Endodermal cell (in vitro differentiated cells): ENCODE data around the gene TMIGD1. TPM values are rescaled to one million over a fixed set of nuclear protein-coding genes. Genes with fewer than 3 reads are reported as not detected.

Source experiments
- DNase-seq: peaks from one replicate; pipeline ENCODE4 v3.0.0-alpha.2; 2017
- H3K27ac ChIP-seq: 2 replicates; pipeline ENCODE4 v1.5.1; 2013; ENCODE audit warnings: mild to moderate bottlenecking, low read depth, low read length, moderate library complexity
- H3K27me3 ChIP-seq: 2 replicates; pipeline ENCODE4 v1.6.1; 2013; ENCODE audit warnings: mild to moderate bottlenecking, low read length, moderate library complexity; ENCODE audit not compliant: insufficient read depth, control insufficient read depth, poor library complexity, severe bottlenecking
- H3K36me3 ChIP-seq: 2 replicates; pipeline ENCODE4 v1.7.0; 2013; ENCODE audit warnings: mild to moderate bottlenecking, low read length, moderate library complexity; ENCODE audit not compliant: control insufficient read depth, insufficient read depth
- H3K4me1 ChIP-seq: one replicate; pipeline ENCODE4 v1.7.0; 2013; ENCODE audit warnings: low read length; ENCODE audit not compliant: control insufficient read depth, insufficient read depth
- H3K4me3 ChIP-seq: 2 replicates; pipeline ENCODE4 v1.5.1; 2013; ENCODE audit warnings: mild to moderate bottlenecking, low read length, moderate library complexity
- H3K9ac ChIP-seq: 2 replicates; pipeline ENCODE4 v1.6.1; 2013; ENCODE audit warnings: mild to moderate bottlenecking, low read length, moderate library complexity; ENCODE audit not compliant: poor library complexity, severe bottlenecking; ENCODE audit errors: extremely low read depth
- H3K9me3 ChIP-seq: 2 replicates; pipeline ENCODE4 v1.6.1; 2013; ENCODE audit warnings: mild to moderate bottlenecking, low read length, moderate library complexity; ENCODE audit not compliant: control insufficient read depth
- H3K27ac Mint-ChIP-seq: 2 replicates; pipeline ENCODE4 v1.8.0; 2020; ENCODE audit warnings: mixed read lengths
- H3K27me3 Mint-ChIP-seq: 2 replicates; pipeline ENCODE4 v1.8.0; 2021; ENCODE audit warnings: mild to moderate bottlenecking, mixed read lengths; ENCODE audit not compliant: insufficient read depth
- H3K36me3 Mint-ChIP-seq: 2 replicates; pipeline ENCODE4 v1.8.0; 2020; ENCODE audit warnings: low read depth, mixed read lengths
- H3K4me1 Mint-ChIP-seq: 2 replicates; pipeline ENCODE4 v1.8.0; 2020; ENCODE audit warnings: mixed read lengths
- H3K4me3 Mint-ChIP-seq: 2 replicates; pipeline ENCODE4 v1.8.0; 2020; ENCODE audit warnings: mild to moderate bottlenecking, moderate library complexity, mixed read lengths
- H3K9me3 Mint-ChIP-seq: 2 replicates; pipeline ENCODE4 v1.8.0; 2020; ENCODE audit warnings: mild to moderate bottlenecking, mixed read lengths
- WGBS, 2 experiments: methylation state at CpG; one replicate each; pipeline versions ENCODE4 v1.1.5 to v1.1.7; 2013; ENCODE audit warnings: missing lambda C conversion rate in 2 of 2, mixed read lengths in 1 of 2; ENCODE audit not compliant: insufficient coverage in 1 of 2, insufficient read length in 1 of 2; 5-methylcytosine and 5-hydroxymethylcytosine counted together
- total RNA-seq, 2 donors: library from RNA; stranded (reverse); fragmentation: NEBNext Ultra II Directional in 1 of 2; extraction: Animal tissue kit (Norgen Biotek cat#: 25700) in 1 of 2; gene quantifications; 2 replicates in 1 of 2; 3 replicates in 1 of 2; pipeline ENCODE4 v1.2.1, GENCODE V29; 2021
- TF ChIP-seq, protein P1 (sequence below): fragments of 200-600 bp; sonication (generic); conservative IDR thresholded peaks from 2 replicates; pipeline ENCODE4 v1.5.0; 2021; ENCODE audit warnings: antibody characterized with exemption, mild to moderate bottlenecking

Gene TMIGD1
- total RNA-seq, 2 donors from 2014 or later = not detected

DNA sequence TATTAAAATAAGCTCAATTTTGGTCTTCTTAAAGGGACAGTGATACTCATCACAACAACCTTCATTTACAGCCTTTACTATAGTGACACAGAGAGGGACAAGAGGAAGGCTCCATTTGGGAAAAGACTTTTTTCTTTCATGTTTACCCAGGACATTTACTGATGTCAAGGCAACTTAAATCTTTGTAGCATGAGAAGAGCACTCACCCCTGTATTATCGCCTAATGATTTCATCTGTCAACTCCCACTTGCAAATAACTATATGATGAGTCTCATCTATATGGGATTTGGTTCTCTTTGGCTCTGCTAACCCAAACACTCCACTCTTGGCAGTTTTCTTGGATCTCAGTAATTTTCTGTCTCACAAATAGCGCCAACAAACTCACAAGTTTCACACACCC, 66.2 kb downstream of the TMIGD1 start:
- H3K36me3 ChIP-seq = peaks cover 59% of the 10 kb centered on the region

More for the DNA sequence above, 66.2 kb downstream of the TMIGD1 start:
- peaks cover 22% of the 10 kb centered on the region for H3K4me1 Mint-ChIP-seq
- peaks cover 42% of the 10 kb centered on the region for H3K36me3 Mint-ChIP-seq
- H3K9me3 Mint-ChIP-seq = no peaks in the 10 kb centered on the region
- H3K9ac ChIP-seq = no peak overlapping the region
- peaks cover 20% of the 10 kb centered on the region for H3K4me1 ChIP-seq
- H3K27me3 ChIP-seq = no peaks in the 10 kb centered on the region
- no peak overlapping the region for H3K4me3 ChIP-seq
- no peak overlapping the region for H3K27ac ChIP-seq
- 83 to 94% methylated on average over 2 of the region's 2 CpGs for WGBS, 2 experiments
- no peak overlapping the region for H3K27ac Mint-ChIP-seq
- TF ChIP-seq, protein P1, sequence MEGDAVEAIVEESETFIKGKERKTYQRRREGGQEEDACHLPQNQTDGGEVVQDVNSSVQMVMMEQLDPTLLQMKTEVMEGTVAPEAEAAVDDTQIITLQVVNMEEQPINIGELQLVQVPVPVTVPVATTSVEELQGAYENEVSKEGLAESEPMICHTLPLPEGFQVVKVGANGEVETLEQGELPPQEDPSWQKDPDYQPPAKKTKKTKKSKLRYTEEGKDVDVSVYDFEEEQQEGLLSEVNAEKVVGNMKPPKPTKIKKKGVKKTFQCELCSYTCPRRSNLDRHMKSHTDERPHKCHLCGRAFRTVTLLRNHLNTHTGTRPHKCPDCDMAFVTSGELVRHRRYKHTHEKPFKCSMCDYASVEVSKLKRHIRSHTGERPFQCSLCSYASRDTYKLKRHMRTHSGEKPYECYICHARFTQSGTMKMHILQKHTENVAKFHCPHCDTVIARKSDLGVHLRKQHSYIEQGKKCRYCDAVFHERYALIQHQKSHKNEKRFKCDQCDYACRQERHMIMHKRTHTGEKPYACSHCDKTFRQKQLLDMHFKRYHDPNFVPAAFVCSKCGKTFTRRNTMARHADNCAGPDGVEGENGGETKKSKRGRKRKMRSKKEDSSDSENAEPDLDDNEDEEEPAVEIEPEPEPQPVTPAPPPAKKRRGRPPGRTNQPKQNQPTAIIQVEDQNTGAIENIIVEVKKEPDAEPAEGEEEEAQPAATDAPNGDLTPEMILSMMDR = no peak
- no peak overlapping the region for H3K4me3 Mint-ChIP-seq
- H3K27me3 Mint-ChIP-seq = no peaks in the 10 kb centered on the region
- no peak for DNase-seq
- H3K9me3 ChIP-seq = no peaks in the 10 kb centered on the region

Other genes starting within 250 kb of the TMIGD1 start
- gene NSRP1, start 217.2 kb downstream of the TMIGD1 start, total RNA-seq = 10 to 100 TPM; 28.5 to 35.6 TPM
- gene SLC6A4, start 98.4 kb downstream of the TMIGD1 start, total RNA-seq = 1 to 10 TPM in 1 of 2 donors, under 1 TPM in 1; 0.38 to 1.8 TPM
- 10 to 100 TPM; 84.7 to 92.0 TPM for gene BLMH, start 42.1 kb downstream of the TMIGD1 start, total RNA-seq
- gene CPD, start 44.9 kb upstream of the TMIGD1 start, total RNA-seq = 10 to 100 TPM; 81.7 to 82.1 TPM
- gene GOSR1, start 143.4 kb upstream of the TMIGD1 start, total RNA-seq = 10 to 100 TPM; 50.8 to 57.3 TPM